T-helper 17 cell (primary cell): ENCODE data around the gene TCAP. TPM values are rescaled to one million over a fixed set of nuclear protein-coding genes. Genes with fewer than 3 reads are reported as not detected.
A peak's percentile ranks its signal among the peaks of the same experiment; 100 is the strongest.

ENCODE experiments used
- ATAC-seq: fragments of 150-1000 bp; cut with Tn5 transposase; 2 replicates; pipeline ENCODE4 v1.10.0; 2021; ENCODE audit warnings: mild to moderate bottlenecking, moderate library complexity
- DNase-seq, 3 donors: peaks; one replicate each; pipeline versions ENCODE4 v3.0.0 to v3.0.0-alpha.2; 2020 to 2021
- H3K9me3 ChIP-seq: one replicate; pipeline ENCODE4 v1.7.0; 2013; ENCODE audit warnings: low read length, mild to moderate bottlenecking; ENCODE audit not compliant: control insufficient read depth, poor library complexity, severe bottlenecking
- H3K27ac Mint-ChIP-seq: one replicate; pipeline ENCODE4 v1.8.0; 2022; ENCODE audit warnings: mild to moderate bottlenecking, moderate library complexity, mixed read lengths
- H3K27me3 Mint-ChIP-seq: one replicate; pipeline ENCODE4 v1.8.0; 2022; ENCODE audit warnings: mixed read lengths
- H3K36me3 Mint-ChIP-seq: one replicate; pipeline ENCODE4 v1.8.0; 2022; ENCODE audit warnings: low read depth, mixed read lengths
- H3K4me1 Mint-ChIP-seq: one replicate; pipeline ENCODE4 v1.8.0; 2022; ENCODE audit warnings: mild to moderate bottlenecking, mixed read lengths
- H3K4me3 Mint-ChIP-seq: one replicate; pipeline ENCODE4 v1.8.0; 2022; ENCODE audit warnings: mild to moderate bottlenecking, moderate library complexity, mixed read lengths
- total RNA-seq, 4 donors: library from RNA in 2 of 4; stranded (reverse) in 2 of 4; gene quantifications; one replicate each; pipeline ENCODE4 v1.2.3 and lab custom pipeline; 2022 to 2026

The TCAP gene
- total RNA-seq, 2 donors from 2014 or later: 1.5 to 3.1 TPM

- H3K4me3 Mint-ChIP-seq: no peak overlapping the region
- no peaks in the 10 kb centered on the region for H3K36me3 Mint-ChIP-seq
- DNase-seq: no peak
- ATAC-seq: no peak
- no peak overlapping the region for H3K27ac Mint-ChIP-seq
- H3K4me1 Mint-ChIP-seq: peaks cover 41% of the 10 kb centered on the region
- no peaks in the 10 kb centered on the region for H3K9me3 ChIP-seq
- no peaks in the 10 kb centered on the region for H3K27me3 Mint-ChIP-seq
Observed at GRCh38 chr17:39648616-39649366, 16.4 kb upstream of the TCAP start.

- Mint-ChIP-seq H3K27me3 (no peaks in the 10 kb centered on the region), H3K4me1 (peaks cover 42% of the 10 kb centered on the region), H3K27ac (peak overlapping the region; percentile 84), H3K36me3 (no peaks in the 10 kb centered on the region), H3K4me3 (no peak overlapping the region)
- ATAC-seq (no peak), DNase-seq (no peak)
- no peaks in the 10 kb centered on the region for H3K9me3 ChIP-seq
Observed at GRCh38 chr17:39650121-39650579, 15.0 kb upstream of the TCAP start.

GRCh38 chr17:39651923-39652586 lies 13.1 kb upstream of the TCAP start:
- ATAC-seq: no peak
- no peaks in the 10 kb centered on the region for H3K9me3 ChIP-seq
- peak overlapping the region; percentile 79 for H3K27ac Mint-ChIP-seq
- DNase-seq: no peak
- no peaks in the 10 kb centered on the region for H3K27me3 Mint-ChIP-seq
- H3K36me3 Mint-ChIP-seq: peaks cover 2% of the 10 kb centered on the region
- H3K4me3 Mint-ChIP-seq: peak overlapping the region; percentile 31
- H3K4me1 Mint-ChIP-seq: peaks cover 37% of the 10 kb centered on the region

- H3K27ac Mint-ChIP-seq: no peak overlapping the region
- no peaks in the 10 kb centered on the region for H3K27me3 Mint-ChIP-seq
- peaks cover 2% of the 10 kb centered on the region for H3K36me3 Mint-ChIP-seq
- ATAC-seq (no peak), DNase-seq (no peak)
- peak overlapping the region; percentile 31 for H3K4me3 Mint-ChIP-seq
- H3K9me3 ChIP-seq: no peaks in the 10 kb centered on the region
- H3K4me1 Mint-ChIP-seq: peaks cover 35% of the 10 kb centered on the region
Observed at GRCh38 chr17:39652587-39653315, 12.4 kb upstream of the TCAP start.

- no peak for ATAC-seq
- DNase-seq: no peak
- H3K4me3 Mint-ChIP-seq: no peak overlapping the region
- peaks cover 34% of the 10 kb centered on the region for H3K4me1 Mint-ChIP-seq
- H3K27me3 Mint-ChIP-seq: no peaks in the 10 kb centered on the region
- H3K27ac Mint-ChIP-seq: no peak overlapping the region
- H3K36me3 Mint-ChIP-seq: peaks cover 2% of the 10 kb centered on the region
- H3K9me3 ChIP-seq: no peaks in the 10 kb centered on the region
Observed at GRCh38 chr17:39653316-39653661, 11.9 kb upstream of the TCAP start.

- peak; percentile 61 to 86 (median 68) for DNase-seq
- H3K27ac Mint-ChIP-seq: peak overlapping the region; percentile 88
- H3K36me3 Mint-ChIP-seq: peaks cover 2% of the 10 kb centered on the region
- H3K9me3 ChIP-seq: no peaks in the 10 kb centered on the region
- peaks cover 32% of the 10 kb centered on the region for H3K4me1 Mint-ChIP-seq
- H3K4me3 Mint-ChIP-seq: peak overlapping the region; percentile 41
- peak; percentile 92 for ATAC-seq
- H3K27me3 Mint-ChIP-seq: no peaks in the 10 kb centered on the region
Observed at GRCh38 chr17:39653662-39654331, 11.4 kb upstream of the TCAP start.

- no peak for ATAC-seq
- no peak overlapping the region for H3K4me3 Mint-ChIP-seq
- no peaks in the 10 kb centered on the region for H3K27me3 Mint-ChIP-seq
- peaks cover 24% of the 10 kb centered on the region for H3K4me1 Mint-ChIP-seq
- peaks cover 2% of the 10 kb centered on the region for H3K36me3 Mint-ChIP-seq
- peak overlapping the region; percentile 47 for H3K27ac Mint-ChIP-seq
- H3K9me3 ChIP-seq: no peaks in the 10 kb centered on the region
- DNase-seq: no peak
Observed at GRCh38 chr17:39655105-39655504, 10.0 kb upstream of the TCAP start.

- Mint-ChIP-seq H3K27ac (no peak overlapping the region), H3K36me3 (peaks cover 2% of the 10 kb centered on the region), H3K27me3 (no peaks in the 10 kb centered on the region), H3K4me1 (peaks cover 5% of the 10 kb centered on the region), H3K4me3 (no peak overlapping the region)
- no peak for ATAC-seq
- no peak for DNase-seq
- no peaks in the 10 kb centered on the region for H3K9me3 ChIP-seq
Observed at GRCh38 chr17:39658346-39658745, 6.8 kb upstream of the TCAP start.

GRCh38 chr17:39658760-39659159 lies 6.4 kb upstream of the TCAP start:
- DNase-seq: no peak
- H3K36me3 Mint-ChIP-seq: peaks cover 2% of the 10 kb centered on the region
- no peak overlapping the region for H3K27ac Mint-ChIP-seq
- no peak overlapping the region for H3K4me3 Mint-ChIP-seq
- no peak for ATAC-seq
- no peaks in the 10 kb centered on the region for H3K9me3 ChIP-seq
- no peaks in the 10 kb centered on the region for H3K27me3 Mint-ChIP-seq
- peaks cover 2% of the 10 kb centered on the region for H3K4me1 Mint-ChIP-seq

- no peaks in the 10 kb centered on the region for H3K9me3 ChIP-seq
- Mint-ChIP-seq H3K36me3 (peaks cover 2% of the 10 kb centered on the region), H3K27ac (peak overlapping the region; percentile 41), H3K4me1 (no peaks in the 10 kb centered on the region), H3K27me3 (no peaks in the 10 kb centered on the region), H3K4me3 (no peak overlapping the region)
- DNase-seq (no peak), ATAC-seq (peak; percentile 39)
Observed at GRCh38 chr17:39659279-39660010, 5.7 kb upstream of the TCAP start.

- ATAC-seq: no peak
- Mint-ChIP-seq H3K27ac (peak overlapping the region; percentile 41), H3K4me3 (no peak overlapping the region), H3K27me3 (no peaks in the 10 kb centered on the region), H3K36me3 (peaks cover 2% of the 10 kb centered on the region), H3K4me1 (no peaks in the 10 kb centered on the region)
- no peaks in the 10 kb centered on the region for H3K9me3 ChIP-seq
- DNase-seq: no peak
Observed at GRCh38 chr17:39660011-39660360, 5.2 kb upstream of the TCAP start.

- ATAC-seq (no peak), DNase-seq (no peak)
- no peaks in the 10 kb centered on the region for H3K9me3 ChIP-seq
- Mint-ChIP-seq H3K36me3 (no peaks in the 10 kb centered on the region), H3K4me3 (no peak overlapping the region), H3K27me3 (peaks cover 4% of the 10 kb centered on the region), H3K4me1 (no peaks in the 10 kb centered on the region), H3K27ac (no peak overlapping the region)
Observed at GRCh38 chr17:39660397-39661385, 4.5 kb upstream of the TCAP start.
